ENCODE measurements around the gene TYK2. TPM values are rescaled to one million over a fixed set of nuclear protein-coding genes. Genes with fewer than 3 reads are reported as not detected.

Gene TYK2
- total RNA-seq, 1 experiment from 2014 or later, result 66.4 TPM

DNA sequence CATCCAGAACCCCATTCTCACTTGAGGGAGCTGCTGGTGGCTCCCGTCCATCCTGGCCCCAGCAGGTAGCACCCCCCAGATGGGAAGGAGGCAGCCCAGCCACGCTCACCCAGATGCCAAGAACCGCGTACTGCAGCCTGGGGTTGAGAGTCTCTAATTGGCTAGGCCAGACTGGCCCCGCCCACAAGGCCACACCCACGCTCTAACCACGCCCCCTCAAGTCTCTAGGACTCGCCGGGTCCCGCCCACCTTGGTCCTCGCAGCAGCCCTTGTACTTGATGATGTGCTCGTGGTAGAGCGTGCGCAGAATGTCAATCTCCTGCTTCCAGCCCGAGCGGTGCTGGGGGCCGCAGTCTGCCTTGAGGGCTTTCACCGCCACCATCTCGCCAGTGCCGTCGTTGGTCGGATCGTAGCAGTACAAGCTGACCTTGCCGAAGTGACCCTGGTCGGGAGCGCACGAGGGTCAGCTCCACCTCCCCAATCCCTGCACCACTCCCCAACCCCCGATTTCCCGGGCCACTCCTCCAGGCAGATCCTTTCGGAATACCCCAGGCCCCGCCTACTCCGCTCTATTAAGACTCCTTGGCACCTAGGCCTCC is 26.5 kb downstream of the TYK2 start (continued):
- TF ChIP-seq SMAD4 (CRISPR knock-in tag; IDR thresholded peaks at IDR 0.05) (0 out of 2 replicates have a peak, but pooled peaks have one; percentile 39), ATF1 (CRISPR knock-in tag; IDR thresholded peaks at IDR 0.05) (no peak)
- TF ChIP-seq, protein P1, sequence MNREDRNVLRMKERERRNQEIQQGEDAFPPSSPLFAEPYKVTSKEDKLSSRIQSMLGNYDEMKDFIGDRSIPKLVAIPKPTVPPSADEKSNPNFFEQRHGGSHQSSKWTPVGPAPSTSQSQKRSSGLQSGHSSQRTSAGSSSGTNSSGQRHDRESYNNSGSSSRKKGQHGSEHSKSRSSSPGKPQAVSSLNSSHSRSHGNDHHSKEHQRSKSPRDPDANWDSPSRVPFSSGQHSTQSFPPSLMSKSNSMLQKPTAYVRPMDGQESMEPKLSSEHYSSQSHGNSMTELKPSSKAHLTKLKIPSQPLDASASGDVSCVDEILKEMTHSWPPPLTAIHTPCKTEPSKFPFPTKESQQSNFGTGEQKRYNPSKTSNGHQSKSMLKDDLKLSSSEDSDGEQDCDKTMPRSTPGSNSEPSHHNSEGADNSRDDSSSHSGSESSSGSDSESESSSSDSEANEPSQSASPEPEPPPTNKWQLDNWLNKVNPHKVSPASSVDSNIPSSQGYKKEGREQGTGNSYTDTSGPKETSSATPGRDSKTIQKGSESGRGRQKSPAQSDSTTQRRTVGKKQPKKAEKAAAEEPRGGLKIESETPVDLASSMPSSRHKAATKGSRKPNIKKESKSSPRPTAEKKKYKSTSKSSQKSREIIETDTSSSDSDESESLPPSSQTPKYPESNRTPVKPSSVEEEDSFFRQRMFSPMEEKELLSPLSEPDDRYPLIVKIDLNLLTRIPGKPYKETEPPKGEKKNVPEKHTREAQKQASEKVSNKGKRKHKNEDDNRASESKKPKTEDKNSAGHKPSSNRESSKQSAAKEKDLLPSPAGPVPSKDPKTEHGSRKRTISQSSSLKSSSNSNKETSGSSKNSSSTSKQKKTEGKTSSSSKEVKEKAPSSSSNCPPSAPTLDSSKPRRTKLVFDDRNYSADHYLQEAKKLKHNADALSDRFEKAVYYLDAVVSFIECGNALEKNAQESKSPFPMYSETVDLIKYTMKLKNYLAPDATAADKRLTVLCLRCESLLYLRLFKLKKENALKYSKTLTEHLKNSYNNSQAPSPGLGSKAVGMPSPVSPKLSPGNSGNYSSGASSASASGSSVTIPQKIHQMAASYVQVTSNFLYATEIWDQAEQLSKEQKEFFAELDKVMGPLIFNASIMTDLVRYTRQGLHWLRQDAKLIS (CRISPR knock-in tag; IDR thresholded peaks at IDR 0.05; ENCODE audit: borderline replicate concordance), result no peak
- TF ChIP-seq, protein P2, sequence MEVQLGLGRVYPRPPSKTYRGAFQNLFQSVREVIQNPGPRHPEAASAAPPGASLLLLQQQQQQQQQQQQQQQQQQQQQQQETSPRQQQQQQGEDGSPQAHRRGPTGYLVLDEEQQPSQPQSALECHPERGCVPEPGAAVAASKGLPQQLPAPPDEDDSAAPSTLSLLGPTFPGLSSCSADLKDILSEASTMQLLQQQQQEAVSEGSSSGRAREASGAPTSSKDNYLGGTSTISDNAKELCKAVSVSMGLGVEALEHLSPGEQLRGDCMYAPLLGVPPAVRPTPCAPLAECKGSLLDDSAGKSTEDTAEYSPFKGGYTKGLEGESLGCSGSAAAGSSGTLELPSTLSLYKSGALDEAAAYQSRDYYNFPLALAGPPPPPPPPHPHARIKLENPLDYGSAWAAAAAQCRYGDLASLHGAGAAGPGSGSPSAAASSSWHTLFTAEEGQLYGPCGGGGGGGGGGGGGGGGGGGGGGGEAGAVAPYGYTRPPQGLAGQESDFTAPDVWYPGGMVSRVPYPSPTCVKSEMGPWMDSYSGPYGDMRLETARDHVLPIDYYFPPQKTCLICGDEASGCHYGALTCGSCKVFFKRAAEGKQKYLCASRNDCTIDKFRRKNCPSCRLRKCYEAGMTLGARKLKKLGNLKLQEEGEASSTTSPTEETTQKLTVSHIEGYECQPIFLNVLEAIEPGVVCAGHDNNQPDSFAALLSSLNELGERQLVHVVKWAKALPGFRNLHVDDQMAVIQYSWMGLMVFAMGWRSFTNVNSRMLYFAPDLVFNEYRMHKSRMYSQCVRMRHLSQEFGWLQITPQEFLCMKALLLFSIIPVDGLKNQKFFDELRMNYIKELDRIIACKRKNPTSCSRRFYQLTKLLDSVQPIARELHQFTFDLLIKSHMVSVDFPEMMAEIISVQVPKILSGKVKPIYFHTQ (CRISPR knock-in tag; IDR thresholded peaks at IDR 0.05), result no peak

DNA sequence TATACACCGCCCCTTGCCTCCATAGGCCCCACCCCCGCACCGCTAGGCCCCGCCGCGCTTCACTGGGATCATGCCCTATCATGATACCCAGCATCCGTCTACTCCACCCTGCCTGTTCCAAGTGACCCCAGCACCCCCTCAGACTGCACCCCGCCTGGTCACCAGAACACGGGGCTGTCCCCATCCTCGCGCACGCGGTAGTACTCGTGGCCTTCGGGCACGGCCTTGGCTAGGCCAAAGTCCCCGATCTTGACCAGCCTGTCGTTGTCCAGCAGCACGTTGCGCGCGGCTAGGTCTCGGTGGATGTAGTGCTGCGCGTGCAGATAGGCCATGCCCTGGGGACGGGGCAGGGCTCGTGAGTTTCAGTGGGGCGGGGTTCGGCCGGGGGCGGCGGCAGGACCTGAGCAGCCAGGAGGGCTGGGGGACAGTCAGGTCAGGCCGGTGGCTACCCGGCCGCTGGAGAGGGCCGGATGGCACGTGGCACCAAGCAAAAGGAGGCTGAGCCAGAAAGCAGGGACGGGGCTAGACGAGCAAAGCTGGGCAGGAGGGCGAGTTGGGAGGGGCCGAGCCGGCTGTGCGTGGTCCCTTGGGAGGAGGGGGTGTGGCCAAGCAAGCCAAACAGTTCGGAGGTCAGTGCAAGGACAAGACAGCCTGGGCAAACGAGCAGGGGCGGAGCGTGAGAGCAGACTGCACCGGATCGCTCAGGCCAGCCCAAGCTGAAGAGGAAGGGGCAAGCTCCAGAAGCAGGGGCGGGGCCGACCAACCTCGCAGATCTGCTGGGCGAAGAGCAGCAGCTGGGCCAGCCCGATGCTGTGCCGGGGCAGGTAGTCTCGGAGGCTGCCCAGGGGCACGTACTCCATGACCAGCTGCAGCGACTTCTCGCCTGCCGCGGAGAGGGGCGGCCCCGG is 27.4 kb downstream of the TYK2 start:
- no peaks in the 10 kb centered on the region for H3K27me3 Mint-ChIP-seq (ENCODE audit: low read depth)
- ChIA-PET CTCF (interaction anchor here (0.5 to 3.5 kb wide), 17 partner anchors 18 to 365 kb away, joined by 3 to 24 read pairs (median 4); partner anchors contain the start of genes CDC37, DNM2, ICAM1 and ICAM5), POLR2A (interaction anchor here (0.8 to 2.2 kb wide), 6 partner anchors 19 to 63 kb away, joined by 3 to 18 read pairs (median 6); partner anchors contain the start of genes ICAM5, RAVER1 and TYK2)
- DNase-seq (ENCODE audit: low spot score) (peak; percentile 95), ATAC-seq (peak; percentile 65)
- H3K36me3 Mint-ChIP-seq, result no peaks in the 10 kb centered on the region; the same call in 1 of the 2 replicates
- H3K27ac Mint-ChIP-seq, result peak overlapping the region; percentile 98
- peaks cover 14% of the 10 kb centered on the region for H3K4me1 Mint-ChIP-seq
- H3K4me3 Mint-ChIP-seq, result peak overlapping the region; percentile 84
- no peaks in the 10 kb centered on the region for H3K9me3 Mint-ChIP-seq
- no peak for TF ChIP-seq FOXJ3 (CRISPR knock-in tag; IDR thresholded peaks at IDR 0.05; ENCODE audit: borderline replicate concordance)
- TF ChIP-seq, protein P3, sequence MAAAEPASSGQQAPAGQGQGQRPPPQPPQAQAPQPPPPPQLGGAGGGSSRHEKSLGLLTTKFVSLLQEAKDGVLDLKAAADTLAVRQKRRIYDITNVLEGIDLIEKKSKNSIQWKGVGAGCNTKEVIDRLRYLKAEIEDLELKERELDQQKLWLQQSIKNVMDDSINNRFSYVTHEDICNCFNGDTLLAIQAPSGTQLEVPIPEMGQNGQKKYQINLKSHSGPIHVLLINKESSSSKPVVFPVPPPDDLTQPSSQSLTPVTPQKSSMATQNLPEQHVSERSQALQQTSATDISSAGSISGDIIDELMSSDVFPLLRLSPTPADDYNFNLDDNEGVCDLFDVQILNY (CRISPR knock-in tag; IDR thresholded peaks at IDR 0.05), result no peak; the same call in 1 of the 2 replicates
- TF ChIP-seq, protein P4, sequence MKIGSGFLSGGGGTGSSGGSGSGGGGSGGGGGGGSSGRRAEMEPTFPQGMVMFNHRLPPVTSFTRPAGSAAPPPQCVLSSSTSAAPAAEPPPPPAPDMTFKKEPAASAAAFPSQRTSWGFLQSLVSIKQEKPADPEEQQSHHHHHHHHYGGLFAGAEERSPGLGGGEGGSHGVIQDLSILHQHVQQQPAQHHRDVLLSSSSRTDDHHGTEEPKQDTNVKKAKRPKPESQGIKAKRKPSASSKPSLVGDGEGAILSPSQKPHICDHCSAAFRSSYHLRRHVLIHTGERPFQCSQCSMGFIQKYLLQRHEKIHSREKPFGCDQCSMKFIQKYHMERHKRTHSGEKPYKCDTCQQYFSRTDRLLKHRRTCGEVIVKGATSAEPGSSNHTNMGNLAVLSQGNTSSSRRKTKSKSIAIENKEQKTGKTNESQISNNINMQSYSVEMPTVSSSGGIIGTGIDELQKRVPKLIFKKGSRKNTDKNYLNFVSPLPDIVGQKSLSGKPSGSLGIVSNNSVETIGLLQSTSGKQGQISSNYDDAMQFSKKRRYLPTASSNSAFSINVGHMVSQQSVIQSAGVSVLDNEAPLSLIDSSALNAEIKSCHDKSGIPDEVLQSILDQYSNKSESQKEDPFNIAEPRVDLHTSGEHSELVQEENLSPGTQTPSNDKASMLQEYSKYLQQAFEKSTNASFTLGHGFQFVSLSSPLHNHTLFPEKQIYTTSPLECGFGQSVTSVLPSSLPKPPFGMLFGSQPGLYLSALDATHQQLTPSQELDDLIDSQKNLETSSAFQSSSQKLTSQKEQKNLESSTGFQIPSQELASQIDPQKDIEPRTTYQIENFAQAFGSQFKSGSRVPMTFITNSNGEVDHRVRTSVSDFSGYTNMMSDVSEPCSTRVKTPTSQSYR (CRISPR knock-in tag; IDR thresholded peaks at IDR 0.05), result peak; percentile 29; the same call in 1 of the 2 replicates
- no peak for TF ChIP-seq NFATC4 (CRISPR knock-in tag; IDR thresholded peaks at IDR 0.05)
- TF ChIP-seq JUN (CRISPR knock-in tag; IDR thresholded peaks at IDR 0.05), result no peak
- no peak for TF ChIP-seq ELF4 (CRISPR knock-in tag; IDR thresholded peaks at IDR 0.05; ENCODE audit: low read depth)
- TF ChIP-seq, protein P5, sequence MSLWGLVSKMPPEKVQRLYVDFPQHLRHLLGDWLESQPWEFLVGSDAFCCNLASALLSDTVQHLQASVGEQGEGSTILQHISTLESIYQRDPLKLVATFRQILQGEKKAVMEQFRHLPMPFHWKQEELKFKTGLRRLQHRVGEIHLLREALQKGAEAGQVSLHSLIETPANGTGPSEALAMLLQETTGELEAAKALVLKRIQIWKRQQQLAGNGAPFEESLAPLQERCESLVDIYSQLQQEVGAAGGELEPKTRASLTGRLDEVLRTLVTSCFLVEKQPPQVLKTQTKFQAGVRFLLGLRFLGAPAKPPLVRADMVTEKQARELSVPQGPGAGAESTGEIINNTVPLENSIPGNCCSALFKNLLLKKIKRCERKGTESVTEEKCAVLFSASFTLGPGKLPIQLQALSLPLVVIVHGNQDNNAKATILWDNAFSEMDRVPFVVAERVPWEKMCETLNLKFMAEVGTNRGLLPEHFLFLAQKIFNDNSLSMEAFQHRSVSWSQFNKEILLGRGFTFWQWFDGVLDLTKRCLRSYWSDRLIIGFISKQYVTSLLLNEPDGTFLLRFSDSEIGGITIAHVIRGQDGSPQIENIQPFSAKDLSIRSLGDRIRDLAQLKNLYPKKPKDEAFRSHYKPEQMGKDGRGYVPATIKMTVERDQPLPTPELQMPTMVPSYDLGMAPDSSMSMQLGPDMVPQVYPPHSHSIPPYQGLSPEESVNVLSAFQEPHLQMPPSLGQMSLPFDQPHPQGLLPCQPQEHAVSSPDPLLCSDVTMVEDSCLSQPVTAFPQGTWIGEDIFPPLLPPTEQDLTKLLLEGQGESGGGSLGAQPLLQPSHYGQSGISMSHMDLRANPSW (CRISPR knock-in tag; conservative IDR thresholded peaks at IDR 0.05; ENCODE audit: low read depth), result no peak
- TF ChIP-seq ZNF396 (CRISPR knock-in tag; IDR thresholded peaks at IDR 0.05; ENCODE audit: borderline replicate concordance), result no peak
- TF ChIP-seq ZBTB21 (CRISPR knock-in tag; IDR thresholded peaks at IDR 0.05; ENCODE audit: borderline replicate concordance), result no peak; the same call in 1 of the 2 replicates
- peak; percentile 40; the same call in 1 of the 2 replicates for TF ChIP-seq FOXK1 (CRISPR knock-in tag; IDR thresholded peaks at IDR 0.05)
- TF ChIP-seq, protein P6, sequence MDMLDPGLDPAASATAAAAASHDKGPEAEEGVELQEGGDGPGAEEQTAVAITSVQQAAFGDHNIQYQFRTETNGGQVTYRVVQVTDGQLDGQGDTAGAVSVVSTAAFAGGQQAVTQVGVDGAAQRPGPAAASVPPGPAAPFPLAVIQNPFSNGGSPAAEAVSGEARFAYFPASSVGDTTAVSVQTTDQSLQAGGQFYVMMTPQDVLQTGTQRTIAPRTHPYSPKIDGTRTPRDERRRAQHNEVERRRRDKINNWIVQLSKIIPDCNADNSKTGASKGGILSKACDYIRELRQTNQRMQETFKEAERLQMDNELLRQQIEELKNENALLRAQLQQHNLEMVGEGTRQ (CRISPR knock-in tag; IDR thresholded peaks at IDR 0.05), result peak; percentile 76
- no peak for TF ChIP-seq CBFB (CRISPR knock-in tag; IDR thresholded peaks at IDR 0.05; ENCODE audit: low read depth)
- no peak for TF ChIP-seq MYBL2 (CRISPR knock-in tag; IDR thresholded peaks at IDR 0.05)
- TF ChIP-seq, protein P7, sequence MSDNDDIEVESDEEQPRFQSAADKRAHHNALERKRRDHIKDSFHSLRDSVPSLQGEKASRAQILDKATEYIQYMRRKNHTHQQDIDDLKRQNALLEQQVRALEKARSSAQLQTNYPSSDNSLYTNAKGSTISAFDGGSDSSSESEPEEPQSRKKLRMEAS (CRISPR knock-in tag; IDR thresholded peaks at IDR 0.05), result peak; percentile 91
